MCF 10A (cell line): ENCODE data around the gene STK17A. TPM values are rescaled to one million over a fixed set of nuclear protein-coding genes. Genes with fewer than 3 reads are reported as not detected.

Experiments used
- BruUV-seq: library from RNA; stranded (reverse); fragments of 400-500 nt; replicated peaks from 2 replicates; lab custom pipeline; 2021; lab: Mats Ljungman, UMichigan
- CTCF ChIA-PET: fragments of 300-600 bp; sonication (Branson Sonifier 250); formaldehyde crosslinking; extraction: SDS; loops from one replicate; lab custom pipeline; 2021; ENCODE audit warnings: antibody characterized with exemption, inconsistent platforms; lab: Yijun Ruan, JAX
- POLR2A ChIA-PET: fragments of 300-600, 350-650 bp; sonication (Branson Sonifier 250); formaldehyde crosslinking; extraction: SDS; loops from one replicate; lab custom pipeline; 2020; ENCODE audit warnings: antibody characterized with exemption, inconsistent platforms; lab: Yijun Ruan, JAX
- DNase-seq: peaks from one replicate; pipeline ENCODE4 v3.0.0-alpha.2; 2018; ENCODE audit not compliant: unreplicated experiment
- H3K27ac Mint-ChIP-seq: one replicate; pipeline ENCODE4 v1.8.0; 2022; ENCODE audit warnings: mild to moderate bottlenecking, low read depth, mixed read lengths; ENCODE audit not compliant: unreplicated experiment
- H3K27me3 Mint-ChIP-seq: one replicate; pipeline ENCODE4 v1.8.0; 2022; ENCODE audit warnings: mixed read lengths; ENCODE audit not compliant: insufficient read depth, unreplicated experiment
- H3K36me3 Mint-ChIP-seq: one replicate; pipeline ENCODE4 v1.8.0; 2022; ENCODE audit warnings: mild to moderate bottlenecking, moderate library complexity, mixed read lengths; ENCODE audit not compliant: insufficient read depth, unreplicated experiment
- H3K4me1 Mint-ChIP-seq: one replicate; pipeline ENCODE4 v1.8.0; 2022; ENCODE audit warnings: mixed read lengths; ENCODE audit not compliant: insufficient read depth, unreplicated experiment
- H3K4me3 Mint-ChIP-seq: one replicate; pipeline ENCODE4 v1.8.0; 2022; ENCODE audit warnings: mild to moderate bottlenecking, moderate library complexity, mixed read lengths; ENCODE audit not compliant: unreplicated experiment
- H3K9me3 Mint-ChIP-seq: one replicate; pipeline ENCODE4 v1.8.0; 2022; ENCODE audit warnings: mixed read lengths; ENCODE audit not compliant: unreplicated experiment
- CTCF ChIP-seq: fragments of 200-600 bp; IDR thresholded peaks from one replicate; pipeline ENCODE4 v1.8.0; 2022; ENCODE audit warnings: antibody characterized with exemption, mild to moderate bottlenecking; ENCODE audit not compliant: unreplicated experiment
- intact Hi-C: fragments of 100-400 bp; cut with micrococcal nuclease; formaldehyde crosslinking; loops from 2 replicates; pipeline ENCODE4 v1.14.1; 2022
- total RNA-seq: library from RNA; stranded (reverse); gene quantifications from 2 replicates; pipeline ENCODE4 v1.2.3, GENCODE V29; 2022

Gene STK17A
- total RNA-seq, 1 experiment from 2014 or later, result 51.6 TPM

GRCh38 chr7:43535810-43536585 is 46.9 kb upstream of the STK17A start:
- Mint-ChIP-seq H3K9me3 (no peaks in the 10 kb centered on the region), H3K27me3 (no peaks in the 10 kb centered on the region), H3K36me3 (no peaks in the 10 kb centered on the region), H3K4me3 (no peak overlapping the region), H3K27ac (peak overlapping the region; percentile 89), H3K4me1 (peaks cover 34% of the 10 kb centered on the region)
- DNase-seq, result peak; percentile 82
- ChIA-PET CTCF (interaction anchor here (0.6 kb wide), 1 partner anchor 187 kb away, joined by 3 read pairs; no protein-coding TSS in a partner anchor), POLR2A (no interaction called here)
- BruUV-seq, result no TSS peak
- intact Hi-C loops, result no loop called here
- TF ChIP-seq CTCF, result no peak

- Mint-ChIP-seq H3K27ac (peak overlapping the region; percentile 89), H3K4me1 (peaks cover 34% of the 10 kb centered on the region), H3K9me3 (no peaks in the 10 kb centered on the region), H3K27me3 (no peaks in the 10 kb centered on the region), H3K36me3 (no peaks in the 10 kb centered on the region), H3K4me3 (no peak overlapping the region)
- ChIA-PET CTCF (interaction anchor here (0.6 to 1.2 kb wide), 4 partner anchors 9 to 46 kb away, joined by 3 to 5 read pairs (median 4); no protein-coding TSS in a partner anchor), POLR2A (interaction anchor here (1.2 kb wide), 1 partner anchor 8 kb away, joined by 3 read pairs; no protein-coding TSS in a partner anchor)
- no TSS peak for BruUV-seq
- no peak for DNase-seq
- intact Hi-C loops, result no loop called here
- TF ChIP-seq CTCF, result no peak
These were observed 46.1 kb upstream of the STK17A start for GRCh38 chr7:43536773-43537172.

- ChIA-PET CTCF (interaction anchor here (0.6 to 1.2 kb wide), 5 partner anchors 8 to 306 kb away, joined by 3 to 4 read pairs (median 3); no protein-coding TSS in a partner anchor), POLR2A (interaction anchor here (1.2 kb wide), 1 partner anchor 9 kb away, joined by 3 read pairs; no protein-coding TSS in a partner anchor)
- no peaks in the 10 kb centered on the region for H3K27me3 Mint-ChIP-seq
- H3K4me3 Mint-ChIP-seq, result no peak overlapping the region
- no peaks in the 10 kb centered on the region for H3K9me3 Mint-ChIP-seq
- no peak for TF ChIP-seq CTCF
- no peaks in the 10 kb centered on the region for H3K36me3 Mint-ChIP-seq
- H3K4me1 Mint-ChIP-seq, result peaks cover 34% of the 10 kb centered on the region
- no peak overlapping the region for H3K27ac Mint-ChIP-seq
- intact Hi-C loops, result no loop called here
- DNase-seq, result no peak
- no TSS peak for BruUV-seq
These were observed 45.0 kb upstream of the STK17A start for GRCh38 chr7:43537765-43538403.

DNA sequence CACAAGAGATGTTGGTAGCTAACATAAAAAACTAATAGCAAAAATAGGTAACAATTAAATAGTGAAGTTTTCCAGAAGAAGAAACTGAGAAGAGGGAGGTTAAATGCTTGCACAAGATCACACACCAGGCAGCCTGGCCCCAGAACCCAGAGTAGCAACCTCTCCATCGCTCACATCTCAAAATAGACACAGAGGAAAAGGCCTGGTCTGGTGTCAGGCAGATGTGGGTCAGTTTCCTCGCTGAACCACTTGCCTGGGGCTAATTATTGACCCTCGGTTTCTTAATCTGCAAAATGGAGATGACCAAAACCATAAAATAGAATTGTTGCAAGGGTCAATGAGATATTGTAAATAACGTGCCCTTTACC is 44.5 kb upstream of the STK17A start:
- no peak for TF ChIP-seq CTCF
- Mint-ChIP-seq H3K27ac (no peak overlapping the region), H3K4me1 (peaks cover 34% of the 10 kb centered on the region), H3K36me3 (no peaks in the 10 kb centered on the region), H3K9me3 (no peaks in the 10 kb centered on the region), H3K4me3 (no peak overlapping the region), H3K27me3 (no peaks in the 10 kb centered on the region)
- intact Hi-C loops, result no loop called here
- BruUV-seq, result no TSS peak
- POLR2A ChIA-PET, result no interaction called here
- CTCF ChIA-PET, result no interaction called here
- DNase-seq, result no peak
